ENCODE measurements around the gene BBS9.

BBS9 gene

GRCh38 chr7:33639552-33640197 lies 510.3 kb downstream of the BBS9 start:
- TF ChIP-seq, protein P1, sequence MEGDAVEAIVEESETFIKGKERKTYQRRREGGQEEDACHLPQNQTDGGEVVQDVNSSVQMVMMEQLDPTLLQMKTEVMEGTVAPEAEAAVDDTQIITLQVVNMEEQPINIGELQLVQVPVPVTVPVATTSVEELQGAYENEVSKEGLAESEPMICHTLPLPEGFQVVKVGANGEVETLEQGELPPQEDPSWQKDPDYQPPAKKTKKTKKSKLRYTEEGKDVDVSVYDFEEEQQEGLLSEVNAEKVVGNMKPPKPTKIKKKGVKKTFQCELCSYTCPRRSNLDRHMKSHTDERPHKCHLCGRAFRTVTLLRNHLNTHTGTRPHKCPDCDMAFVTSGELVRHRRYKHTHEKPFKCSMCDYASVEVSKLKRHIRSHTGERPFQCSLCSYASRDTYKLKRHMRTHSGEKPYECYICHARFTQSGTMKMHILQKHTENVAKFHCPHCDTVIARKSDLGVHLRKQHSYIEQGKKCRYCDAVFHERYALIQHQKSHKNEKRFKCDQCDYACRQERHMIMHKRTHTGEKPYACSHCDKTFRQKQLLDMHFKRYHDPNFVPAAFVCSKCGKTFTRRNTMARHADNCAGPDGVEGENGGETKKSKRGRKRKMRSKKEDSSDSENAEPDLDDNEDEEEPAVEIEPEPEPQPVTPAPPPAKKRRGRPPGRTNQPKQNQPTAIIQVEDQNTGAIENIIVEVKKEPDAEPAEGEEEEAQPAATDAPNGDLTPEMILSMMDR (IDR thresholded peaks at IDR 0.05; ENCODE audit: low read length) = no peak
- no peak overlapping the region for H3K27ac ChIP-seq (ENCODE audit: low read length)

GRCh38 chr7:33640741-33641140 lies 511.4 kb downstream of the BBS9 start:
- no peaks in the 10 kb centered on the region for H3K79me2 ChIP-seq (ENCODE audit: low read length)
- no peaks in the 10 kb centered on the region for H3K9me3 ChIP-seq (replicated peaks; ENCODE audit: insufficient read depth, low read length)
- H3K4me2 ChIP-seq (ENCODE audit: low read depth, low read length) = no peak overlapping the region
- no peak overlapping the region for H2AFZ ChIP-seq (ENCODE audit: low read length)
- no peak for DNase-seq
- no peaks in the 10 kb centered on the region for H3K36me3 ChIP-seq (replicated peaks; ENCODE audit: insufficient read depth, low read length)
- no peaks in the 10 kb centered on the region for H3K27me3 ChIP-seq (replicated peaks; ENCODE audit: insufficient read depth, low read length)
- H4K20me1 ChIP-seq (ENCODE audit: insufficient read depth, low read length) = no peaks in the 10 kb centered on the region
- no peak overlapping the region for H3K27ac ChIP-seq (ENCODE audit: low read length)
- no peak overlapping the region for H3K4me3 ChIP-seq (ENCODE audit: low read length)
- no peaks in the 10 kb centered on the region for H3K9me2 ChIP-seq (replicated peaks; ENCODE audit: insufficient read depth, low read length)
- no peaks in the 10 kb centered on the region for H3K4me1 ChIP-seq (ENCODE audit: low read length)
- no peak for TF ChIP-seq EZH2 (optimal IDR thresholded peaks at IDR 0.05; ENCODE audit: low read depth, low read length)
- TF ChIP-seq, protein P1 (IDR thresholded peaks at IDR 0.05; ENCODE audit: low read length) = no peak
- TF ChIP-seq EZH2phosphoT487 (IDR thresholded peaks at IDR 0.05; ENCODE audit: low read length) = no peak
- H3K9ac ChIP-seq (ENCODE audit: low read length) = no peak overlapping the region
- H3F3A ChIP-seq (ENCODE audit: insufficient read depth, low read length) = no peaks in the 10 kb centered on the region

More at GRCh38 chr7:33639552-33640197, 510.3 kb downstream of the BBS9 start:
- Histone ChIP-seq H3K9me2 (replicated peaks; ENCODE audit: insufficient read depth, low read length) (no peaks in the 10 kb centered on the region), H3F3A (ENCODE audit: insufficient read depth, low read length) (no peaks in the 10 kb centered on the region), H3K9me3 (replicated peaks; ENCODE audit: insufficient read depth, low read length) (no peaks in the 10 kb centered on the region), H3K4me1 (ENCODE audit: low read length) (no peaks in the 10 kb centered on the region), H3K79me2 (ENCODE audit: low read length) (no peaks in the 10 kb centered on the region), H3K4me3 (ENCODE audit: low read length) (no peak overlapping the region), H2AFZ (ENCODE audit: low read length) (no peak overlapping the region), H3K27me3 (replicated peaks; ENCODE audit: insufficient read depth, low read length) (no peaks in the 10 kb centered on the region), H3K36me3 (replicated peaks; ENCODE audit: insufficient read depth, low read length) (no peaks in the 10 kb centered on the region), H3K4me2 (ENCODE audit: low read depth, low read length) (no peak overlapping the region), H3K9ac (ENCODE audit: low read length) (no peak overlapping the region), H4K20me1 (ENCODE audit: insufficient read depth, low read length) (no peaks in the 10 kb centered on the region)
- no peak for DNase-seq

DNA sequence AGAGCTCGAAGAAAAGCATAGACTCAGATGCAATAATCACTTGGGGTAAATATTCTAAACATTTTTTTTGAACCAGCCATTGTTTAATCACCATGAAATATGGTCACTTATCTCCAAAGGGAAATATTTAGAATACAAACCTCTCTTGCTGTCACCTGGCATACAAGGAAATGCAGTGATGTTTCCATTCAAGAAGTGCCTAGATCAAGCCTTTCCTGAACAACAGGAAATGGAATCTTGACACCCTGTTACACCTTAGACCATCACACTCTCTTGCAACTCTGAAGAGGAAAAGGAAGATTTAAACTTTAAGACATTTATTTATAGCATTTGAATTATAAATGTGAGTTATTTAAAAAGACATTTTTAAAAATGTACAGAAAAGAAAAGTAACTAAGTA lies 512.9 kb downstream of the BBS9 start:
- H3K27ac ChIP-seq (ENCODE audit: low read length) = no peak overlapping the region
- H2AFZ ChIP-seq (ENCODE audit: low read length) = no peak overlapping the region
- H4K20me1 ChIP-seq (ENCODE audit: insufficient read depth, low read length) = no peaks in the 10 kb centered on the region
- no peak for DNase-seq
- H3F3A ChIP-seq (ENCODE audit: insufficient read depth, low read length) = no peaks in the 10 kb centered on the region
- H3K9ac ChIP-seq (ENCODE audit: low read length) = no peak overlapping the region
- H3K9me2 ChIP-seq (replicated peaks; ENCODE audit: insufficient read depth, low read length) = no peaks in the 10 kb centered on the region
- no peak overlapping the region for H3K4me2 ChIP-seq (ENCODE audit: low read depth, low read length)
- H3K4me1 ChIP-seq (ENCODE audit: low read length) = no peaks in the 10 kb centered on the region
- TF ChIP-seq EZH2 (optimal IDR thresholded peaks at IDR 0.05; ENCODE audit: low read depth, low read length) = no peak
- TF ChIP-seq EZH2phosphoT487 (IDR thresholded peaks at IDR 0.05; ENCODE audit: low read length) = no peak
- TF ChIP-seq, protein P1 (IDR thresholded peaks at IDR 0.05; ENCODE audit: low read length) = no peak
- H3K4me3 ChIP-seq (ENCODE audit: low read length) = no peak overlapping the region
- no peaks in the 10 kb centered on the region for H3K9me3 ChIP-seq (replicated peaks; ENCODE audit: insufficient read depth, low read length)
- H3K36me3 ChIP-seq (replicated peaks; ENCODE audit: insufficient read depth, low read length) = no peaks in the 10 kb centered on the region
- H3K27me3 ChIP-seq (replicated peaks; ENCODE audit: insufficient read depth, low read length) = no peaks in the 10 kb centered on the region
- H3K79me2 ChIP-seq (ENCODE audit: low read length) = no peaks in the 10 kb centered on the region
